ENCODE measurements around the gene LEF1. TPM values are rescaled to one million over a fixed set of nuclear protein-coding genes. Genes with fewer than 3 reads are reported as not detected.

The LEF1 gene
- total and polyA plus RNA-seq, 12 donors = 0.22 to 4.6 (median 0.76) TPM; not detected in 1

- Histone ChIP-seq H3K27ac (no peak overlapping the region), H3K4me1 (no peaks in the 10 kb centered on the region), H3K27me3 (no peaks in the 10 kb centered on the region), H3K4me3 (no peak overlapping the region), H3K9me3 (no peaks in the 10 kb centered on the region), H3K36me3 (no peaks in the 10 kb centered on the region)
- WGBS, 2 donors = 69 to 97% methylated on average over 5 of the region's 5 CpGs
- DNase-seq (no peak), ATAC-seq (no peak)
- intact Hi-C loops (cut with DNase I) = no loop called here
- TF ChIP-seq CTCF (IDR thresholded peaks at IDR 0.05) = no peak
Measured at GRCh38 chr4:108078024-108078733, 90.6 kb downstream of the LEF1 start.

DNA sequence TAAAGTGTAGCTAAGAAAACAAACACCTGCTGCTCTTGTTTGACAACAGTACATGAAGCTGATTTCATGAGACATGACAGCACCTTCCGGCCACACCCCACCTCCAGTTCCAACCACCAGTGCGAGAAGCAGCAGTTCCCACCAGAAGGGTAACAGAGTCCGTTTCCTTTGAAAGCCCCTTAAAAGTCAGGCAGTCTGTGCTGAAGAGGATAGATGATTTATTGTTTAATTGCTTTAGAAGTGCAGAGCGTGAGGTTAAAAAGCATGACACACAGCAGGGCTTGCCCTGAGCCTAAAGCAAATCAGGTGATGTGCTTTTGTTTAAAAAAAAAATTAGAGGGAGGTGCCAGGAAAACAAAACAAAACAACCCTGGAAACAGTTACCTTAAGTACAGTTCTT is 96.4 kb downstream of the LEF1 start:
- no peak for TF ChIP-seq CTCF (IDR thresholded peaks at IDR 0.05)
- H3K27ac ChIP-seq = no peak overlapping the region
- no peaks in the 10 kb centered on the region for H3K9me3 ChIP-seq
- H3K36me3 ChIP-seq = no peaks in the 10 kb centered on the region
- H3K4me1 ChIP-seq = no peaks in the 10 kb centered on the region
- intact Hi-C loops (cut with DNase I) = no loop called here
- no peak overlapping the region for H3K4me3 ChIP-seq
- WGBS, 2 donors = 72 to 83% methylated on average over 4 of the region's 4 CpGs
- ATAC-seq (no peak), DNase-seq (no peak)
- peaks cover 0 to 3% (median 0%) of the 10 kb centered on the region in 7 donors for H3K27me3 ChIP-seq

- DNase-seq (no peak), ATAC-seq (no peak)
- Histone ChIP-seq H3K36me3 (no peaks in the 10 kb centered on the region), H3K4me1 (no peaks in the 10 kb centered on the region), H3K27ac (no peak overlapping the region), H3K27me3 (peaks cover 0 to 3% (median 0%) of the 10 kb centered on the region in 7 donors), H3K4me3 (no peak overlapping the region), H3K9me3 (no peaks in the 10 kb centered on the region)
- intact Hi-C loops (cut with DNase I) = no loop called here
- no peak for TF ChIP-seq CTCF (IDR thresholded peaks at IDR 0.05)
- WGBS, 2 donors = 86 to 87% methylated on average over 1 of the region's 1 CpG
Measured at GRCh38 chr4:108070775-108071174, 98.0 kb downstream of the LEF1 start.

- H3K36me3 ChIP-seq = no peaks in the 10 kb centered on the region
- intact Hi-C loops (cut with DNase I) = loop anchor here in 2 of 10 donors (10.0 kb wide), 2 partner anchors 446 to 506 kb away; no protein-coding TSS in a partner anchor
- no peak overlapping the region for H3K27ac ChIP-seq
- peaks cover 0 to 8% (median 0%) of the 10 kb centered on the region in 7 donors for H3K27me3 ChIP-seq
- H3K4me1 ChIP-seq = no peaks in the 10 kb centered on the region
- TF ChIP-seq CTCF (IDR thresholded peaks at IDR 0.05) = no peak
- no peaks in the 10 kb centered on the region for H3K9me3 ChIP-seq
- DNase-seq = no peak
- no peak overlapping the region for H3K4me3 ChIP-seq
- ATAC-seq = no peak
Measured at GRCh38 chr4:108068442-108068841, 100.3 kb downstream of the LEF1 start.

Data from heart right ventricle (tissue), 16 donors.